Colonic mucosa (tissue), 4 donors: ENCODE results near the gene GALNS. TPM values are rescaled to one million over a fixed set of nuclear protein-coding genes. Genes with fewer than 3 reads are reported as not detected.

Experiments used
- DNase-seq: peaks from one replicate; pipeline ENCODE4 v3.0.0-alpha.2; 2020
- H3K27ac ChIP-seq: fragments of 200-600 bp; one replicate; pipeline ENCODE4 v1.8.0; 2021
- H3K27me3 ChIP-seq: fragments of 200-600 bp; one replicate; pipeline ENCODE4 v1.8.0; 2021
- H3K36me3 ChIP-seq: fragments of 200-600 bp; one replicate; pipeline ENCODE4 v1.8.0; 2021
- H3K4me1 ChIP-seq: fragments of 200-600 bp; one replicate; pipeline ENCODE4 v1.8.0; 2021; ENCODE audit warnings: mild to moderate bottlenecking
- H3K4me3 ChIP-seq: fragments of 200-600 bp; one replicate; pipeline ENCODE4 v1.8.0; 2021
- H3K9ac ChIP-seq, 2 donors: one replicate each; pipeline ENCODE4 v1.7.0; 2013; ENCODE audit warnings: control low read depth in 2 of 2, low read depth in 2 of 2, low read length in 2 of 2
- H3K9me3 ChIP-seq: fragments of 200-600 bp; one replicate; pipeline ENCODE4 v1.8.0; 2021
- CTCF ChIP-seq: fragments of 200-600 bp; IDR thresholded peaks from one replicate; pipeline ENCODE4 v1.8.0; 2022; ENCODE audit warnings: antibody characterized with exemption, mild to moderate bottlenecking
- intact Hi-C: fragments of 100-400 bp; cut with DNase I; formaldehyde crosslinking; loops from one replicate; pipeline ENCODE4 v1.14.1; 2022
- total RNA-seq, 2 donors: library from RNA; stranded (reverse); fragmentation: NEBNext Ultra II Directional in 1 of 2; extraction: Animal tissue kit (Norgen Biotek cat#: 25700) in 1 of 2; gene quantifications; one replicate each; pipeline ENCODE4 v1.2.1, GENCODE V29; 2021
- donor health status: healthy.
- donor health status: DM: no; HTN: no; CAD: no.
- donor health status: DM: no; HTN: no; CAD: no.

GALNS gene
- total RNA-seq, 2 donors from 2014 or later, result 22.8 to 44.5 TPM

DNA sequence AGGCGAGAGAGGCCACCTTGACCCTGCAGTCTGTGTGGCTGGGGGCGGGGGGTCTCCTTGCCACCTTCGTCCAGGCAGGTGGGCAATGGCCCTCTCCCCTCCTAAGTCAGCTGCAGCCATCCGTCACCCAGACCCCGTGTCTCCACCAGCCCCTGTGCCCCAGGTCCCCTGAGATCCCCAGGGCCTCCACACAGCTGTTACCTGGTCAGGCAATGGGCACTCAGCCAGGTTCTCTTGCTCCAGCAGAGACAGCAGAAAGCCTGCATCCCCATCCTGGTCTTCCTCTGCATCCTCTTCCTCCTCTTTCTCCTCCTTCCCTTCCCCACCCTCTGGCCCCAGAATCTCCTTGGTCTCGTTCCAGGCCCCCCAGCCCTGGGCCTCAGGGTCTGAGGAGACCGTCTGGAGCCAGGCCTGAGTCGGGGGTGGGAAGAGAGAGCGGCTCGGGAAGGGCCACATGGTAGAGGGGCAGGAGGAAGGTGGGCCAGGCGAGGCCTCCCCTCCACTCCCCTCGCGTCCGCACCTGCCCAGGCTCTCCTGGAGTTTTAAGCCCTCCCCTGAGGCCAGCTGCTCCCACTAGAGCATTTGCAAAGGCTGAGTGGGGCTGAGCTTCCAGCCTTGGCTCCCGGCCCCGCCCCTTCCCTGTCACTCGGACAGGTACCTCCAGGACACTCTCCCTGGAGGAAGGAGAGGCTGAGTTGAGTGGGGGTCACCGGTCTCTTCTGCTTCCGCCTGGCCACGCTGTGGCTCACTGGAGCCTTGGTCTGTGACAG lies 9.6 kb upstream of the GALNS start, which contains the start of gene PABPN1L:
PABPN1L (minus strand) TSS at position 510 of the 770 bp plus-strand sequence; CDS start at position 456, 54 bp downstream.
- H3K4me3 ChIP-seq, result no peak within 1 kb of the TSS
- intact Hi-C loops, result no loop called here
- TF ChIP-seq CTCF, result no peak
- peaks cover 9% of the 10 kb centered on the region for H3K27me3 ChIP-seq
- H3K36me3 ChIP-seq, result no peaks in the 10 kb centered on the region
- no peak for DNase-seq
- no peak within 1 kb of the TSS for H3K27ac ChIP-seq
- no peak within 1 kb of the TSS for H3K9ac ChIP-seq
- no peaks in the 10 kb centered on the region for H3K4me1 ChIP-seq
- no peaks in the 10 kb centered on the region for H3K9me3 ChIP-seq

DNA sequence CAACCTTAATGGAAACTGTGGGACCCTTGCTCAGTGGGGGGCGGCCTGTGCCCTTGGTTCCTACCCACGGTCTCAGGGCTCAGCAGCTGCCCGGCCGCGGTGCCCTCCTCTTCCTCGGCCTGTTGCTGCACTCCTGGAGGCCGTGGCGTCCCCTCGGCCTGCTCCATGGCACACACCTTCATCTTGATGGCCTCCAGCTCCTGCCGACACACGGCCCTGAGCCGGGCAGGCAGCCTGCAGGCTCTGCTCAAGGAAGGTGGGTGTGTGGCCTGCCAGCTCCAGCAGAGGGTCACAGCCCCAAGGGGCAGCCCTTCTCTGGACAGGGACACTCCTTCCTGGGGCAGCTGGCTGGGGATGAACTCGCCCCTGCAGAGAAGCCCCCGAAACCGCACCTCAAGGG lies 9.0 kb upstream of the GALNS start:
- no peak for TF ChIP-seq CTCF
- H3K9me3 ChIP-seq, result no peaks in the 10 kb centered on the region
- H3K9ac ChIP-seq, result no peak overlapping the region
- H3K4me3 ChIP-seq, result no peak overlapping the region
- H3K27ac ChIP-seq, result no peak overlapping the region
- H3K4me1 ChIP-seq, result no peaks in the 10 kb centered on the region
- DNase-seq, result no peak
- H3K27me3 ChIP-seq, result peaks cover 6% of the 10 kb centered on the region
- no peaks in the 10 kb centered on the region for H3K36me3 ChIP-seq
- intact Hi-C loops, result no loop called here

- H3K27me3 ChIP-seq, result peaks cover 2% of the 10 kb centered on the region
- H3K4me1 ChIP-seq, result no peaks in the 10 kb centered on the region
- intact Hi-C loops, result no loop called here
- no peak for TF ChIP-seq CTCF
- DNase-seq, result no peak
- no peaks in the 10 kb centered on the region for H3K36me3 ChIP-seq
- no peak overlapping the region for H3K4me3 ChIP-seq
- no peak overlapping the region for H3K9ac ChIP-seq
- no peaks in the 10 kb centered on the region for H3K9me3 ChIP-seq
- H3K27ac ChIP-seq, result no peak overlapping the region
Measured at GRCh38 chr16:88865310-88865709, 8.6 kb upstream of the GALNS start.

DNA sequence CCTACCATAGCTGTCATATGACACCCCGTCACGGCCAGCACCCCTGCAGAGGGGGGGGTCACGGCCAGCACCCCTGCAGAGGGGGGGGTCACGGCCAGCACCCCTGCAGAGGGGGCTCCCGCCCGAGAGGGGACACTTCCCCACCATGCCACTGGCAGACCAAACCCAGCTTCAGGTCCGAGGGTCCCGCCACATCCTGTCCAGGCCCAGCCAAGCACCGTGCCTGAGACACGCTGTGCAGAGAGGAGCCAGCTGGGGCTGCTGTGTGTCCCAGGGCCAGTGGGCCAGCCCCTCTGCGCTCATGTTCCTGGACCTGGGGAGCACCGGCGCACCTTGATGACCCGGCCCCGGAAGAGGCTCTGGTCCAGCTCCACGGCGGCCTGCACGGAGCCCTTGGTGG lies 7.8 kb upstream of the GALNS start:
- no peaks in the 10 kb centered on the region for H3K36me3 ChIP-seq
- H3K27ac ChIP-seq, result no peak overlapping the region
- H3K27me3 ChIP-seq, result no peaks in the 10 kb centered on the region
- H3K9ac ChIP-seq, result no peak overlapping the region
- no peak for TF ChIP-seq CTCF
- no peaks in the 10 kb centered on the region for H3K9me3 ChIP-seq
- H3K4me3 ChIP-seq, result no peak overlapping the region
- intact Hi-C loops, result no loop called here
- no peak for DNase-seq
- no peaks in the 10 kb centered on the region for H3K4me1 ChIP-seq

GRCh38 chr16:88864099-88864498 lies 7.4 kb upstream of the GALNS start:
- intact Hi-C loops, result no loop called here
- Histone ChIP-seq H3K4me1 (no peaks in the 10 kb centered on the region), H3K27ac (no peak overlapping the region), H3K36me3 (no peaks in the 10 kb centered on the region), H3K9ac (no peak overlapping the region), H3K27me3 (no peaks in the 10 kb centered on the region), H3K9me3 (no peaks in the 10 kb centered on the region), H3K4me3 (no peak overlapping the region)
- TF ChIP-seq CTCF, result no peak
- no peak for DNase-seq
